KMS-11 (cell line): Measurements from ENCODE around the gene PTPRU.

Experiments
- H2AFZ ChIP-seq: fragments of 200-600 bp; sonication (generic); 2 replicates; pipeline ENCODE4 v1.6.1; 2016; ENCODE audit warnings: antibody characterized with exemption, mixed run types, low read depth
- H3K27ac ChIP-seq: fragments of 200-600 bp; sonication (generic); 2 replicates; pipeline ENCODE4 v1.6.1; 2016; ENCODE audit warnings: mild to moderate bottlenecking, mixed run types
- H3K27me3 ChIP-seq: fragments of 200-600 bp; sonication (generic); 2 replicates; pipeline ENCODE4 v1.6.1; 2017; ENCODE audit warnings: mild to moderate bottlenecking, low read depth, mixed run types, moderate library complexity; ENCODE audit not compliant: insufficient read depth
- H3K36me3 ChIP-seq: fragments of 200-600 bp; sonication (generic); 2 replicates; pipeline ENCODE4 v1.6.1; 2017; ENCODE audit warnings: mild to moderate bottlenecking, mixed run types; ENCODE audit not compliant: insufficient read depth
- H3K4me1 ChIP-seq: fragments of 200-600 bp; sonication (generic); 2 replicates; pipeline ENCODE4 v1.6.1; 2016; ENCODE audit warnings: mild to moderate bottlenecking, low read depth, mixed run types; ENCODE audit not compliant: poor library complexity, severe bottlenecking
- H3K4me2 ChIP-seq: fragments of 200-600 bp; sonication (generic); 2 replicates; pipeline ENCODE4 v1.7.0; 2016; ENCODE audit warnings: mild to moderate bottlenecking, mixed run types
- H3K4me3 ChIP-seq: fragments of 200-600 bp; sonication (generic); IDR thresholded peaks from 2 replicates; pipeline ENCODE4 v1.6.1; 2017; ENCODE audit warnings: low read depth, low read length, mixed read lengths; ENCODE audit not compliant: insufficient read depth
- H3K79me2 ChIP-seq: fragments of 200-600 bp; sonication (generic); 2 replicates; pipeline ENCODE4 v1.6.1; 2016; ENCODE audit warnings: low read depth, mixed run types; ENCODE audit not compliant: insufficient read depth
- H3K9ac ChIP-seq: fragments of 200-600 bp; sonication (generic); 2 replicates; pipeline ENCODE4 v1.6.1; 2016; ENCODE audit warnings: mild to moderate bottlenecking, mixed run types
- H4K20me1 ChIP-seq: fragments of 200-600 bp; sonication (generic); 2 replicates; pipeline ENCODE4 v1.6.1; 2016; ENCODE audit warnings: mild to moderate bottlenecking, mixed run types; ENCODE audit not compliant: insufficient read depth
- CTCF ChIP-seq: fragments of 200-600 bp; sonication (generic); conservative IDR thresholded peaks from 2 replicates; pipeline ENCODE4 v1.6.1; 2017; ENCODE audit warnings: low read depth, mild to moderate bottlenecking, antibody characterized with exemption, low read length, moderate library complexity, mixed read lengths

Gene PTPRU

GRCh38 chr1:29270929-29271521 is 34.7 kb downstream of the PTPRU start:
- no peak overlapping the region for H3K27ac ChIP-seq
- H3K36me3 ChIP-seq = no peaks in the 10 kb centered on the region
- H3K4me2 ChIP-seq = no peak overlapping the region
- no peak for TF ChIP-seq CTCF
- no peak overlapping the region for H3K4me3 ChIP-seq
- H3K27me3 ChIP-seq = peaks cover 38% of the 10 kb centered on the region
- no peaks in the 10 kb centered on the region for H4K20me1 ChIP-seq
- no peak overlapping the region for H3K9ac ChIP-seq
- no peaks in the 10 kb centered on the region for H3K79me2 ChIP-seq
- no peaks in the 10 kb centered on the region for H3K4me1 ChIP-seq
- H2AFZ ChIP-seq = no peak overlapping the region

- no peaks in the 10 kb centered on the region for H3K36me3 ChIP-seq
- no peaks in the 10 kb centered on the region for H3K79me2 ChIP-seq
- H4K20me1 ChIP-seq = no peaks in the 10 kb centered on the region
- no peak overlapping the region for H3K9ac ChIP-seq
- no peak overlapping the region for H2AFZ ChIP-seq
- TF ChIP-seq CTCF = no peak
- H3K4me1 ChIP-seq = no peaks in the 10 kb centered on the region
- no peak overlapping the region for H3K4me2 ChIP-seq
- no peak overlapping the region for H3K27ac ChIP-seq
- no peak overlapping the region for H3K4me3 ChIP-seq
- peaks cover 38% of the 10 kb centered on the region for H3K27me3 ChIP-seq
Observed at GRCh38 chr1:29271724-29272123, 35.4 kb downstream of the PTPRU start.

GRCh38 chr1:29272147-29272907 is 36.0 kb downstream of the PTPRU start:
- H3K36me3 ChIP-seq = no peaks in the 10 kb centered on the region
- no peaks in the 10 kb centered on the region for H3K79me2 ChIP-seq
- H3K27ac ChIP-seq = no peak overlapping the region
- H3K4me1 ChIP-seq = no peaks in the 10 kb centered on the region
- peaks cover 38% of the 10 kb centered on the region for H3K27me3 ChIP-seq
- H3K4me3 ChIP-seq = no peak overlapping the region
- TF ChIP-seq CTCF = no peak
- no peaks in the 10 kb centered on the region for H4K20me1 ChIP-seq
- no peak overlapping the region for H3K9ac ChIP-seq
- H3K4me2 ChIP-seq = no peak overlapping the region
- no peak overlapping the region for H2AFZ ChIP-seq

- Histone ChIP-seq H3K4me3 (no peak overlapping the region), H3K9ac (no peak overlapping the region), H2AFZ (no peak overlapping the region), H3K79me2 (no peaks in the 10 kb centered on the region), H4K20me1 (no peaks in the 10 kb centered on the region), H3K4me2 (no peak overlapping the region), H3K4me1 (no peaks in the 10 kb centered on the region), H3K27me3 (peaks cover 24% of the 10 kb centered on the region), H3K27ac (no peak overlapping the region), H3K36me3 (no peaks in the 10 kb centered on the region)
- no peak for TF ChIP-seq CTCF
Observed at GRCh38 chr1:29275435-29275834, 39.1 kb downstream of the PTPRU start.
